ENCODE data around the gene MOB4. TPM values are rescaled to one million over a fixed set of nuclear protein-coding genes. Genes with fewer than 3 reads are reported as not detected.
A peak's percentile ranks its signal among the peaks of the same experiment; 100 is the strongest.
"Not testable (repeated sequence)": the region's sequence is repeated elsewhere in the genome, so short reads cannot be mapped to it uniquely, and the experiment has no call there.

MOB4 gene
- total and polyA plus RNA-seq, 2 experiments from 2014 or later: 26.4 to 96.4 TPM

DNA sequence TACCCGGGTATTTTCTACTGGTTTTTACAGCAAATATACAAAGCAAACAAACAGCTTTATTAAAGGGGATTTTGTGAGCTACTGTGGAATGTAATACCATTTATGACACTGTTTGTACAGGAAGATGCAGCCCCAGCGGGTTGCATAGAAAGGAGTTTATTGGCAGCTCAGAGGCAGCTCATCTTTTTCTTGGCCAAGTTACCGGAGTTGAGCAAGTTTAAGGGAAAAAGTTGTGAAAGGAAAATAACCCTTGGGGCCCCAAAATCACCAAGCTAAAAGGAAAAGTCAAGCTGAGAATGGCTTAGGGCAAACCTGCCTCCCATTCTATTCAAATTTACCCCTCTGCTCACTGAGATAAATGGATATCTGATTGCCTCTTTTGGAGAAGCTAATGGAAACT is 60.8 kb downstream of the MOB4 start:
- peak in 1 of 2 donors; percentile 87 for DNase-seq (ENCODE audit: low read depth in 1 of 2, low spot score in 1 of 2)
- H3K4me3 ChIP-seq: no peak overlapping the region
- no peaks in the 10 kb centered on the region for H3K4me1 ChIP-seq (ENCODE audit: low read depth)
- H3K27ac ChIP-seq: no peak overlapping the region
- H3K9me3 ChIP-seq (ENCODE audit: low read depth): no peaks in the 10 kb centered on the region
- TF ChIP-seq, protein P1, sequence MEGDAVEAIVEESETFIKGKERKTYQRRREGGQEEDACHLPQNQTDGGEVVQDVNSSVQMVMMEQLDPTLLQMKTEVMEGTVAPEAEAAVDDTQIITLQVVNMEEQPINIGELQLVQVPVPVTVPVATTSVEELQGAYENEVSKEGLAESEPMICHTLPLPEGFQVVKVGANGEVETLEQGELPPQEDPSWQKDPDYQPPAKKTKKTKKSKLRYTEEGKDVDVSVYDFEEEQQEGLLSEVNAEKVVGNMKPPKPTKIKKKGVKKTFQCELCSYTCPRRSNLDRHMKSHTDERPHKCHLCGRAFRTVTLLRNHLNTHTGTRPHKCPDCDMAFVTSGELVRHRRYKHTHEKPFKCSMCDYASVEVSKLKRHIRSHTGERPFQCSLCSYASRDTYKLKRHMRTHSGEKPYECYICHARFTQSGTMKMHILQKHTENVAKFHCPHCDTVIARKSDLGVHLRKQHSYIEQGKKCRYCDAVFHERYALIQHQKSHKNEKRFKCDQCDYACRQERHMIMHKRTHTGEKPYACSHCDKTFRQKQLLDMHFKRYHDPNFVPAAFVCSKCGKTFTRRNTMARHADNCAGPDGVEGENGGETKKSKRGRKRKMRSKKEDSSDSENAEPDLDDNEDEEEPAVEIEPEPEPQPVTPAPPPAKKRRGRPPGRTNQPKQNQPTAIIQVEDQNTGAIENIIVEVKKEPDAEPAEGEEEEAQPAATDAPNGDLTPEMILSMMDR (IDR thresholded peaks at IDR 0.05; ENCODE audit: low read depth, low read length): no peak
- no peaks in the 10 kb centered on the region for H3K36me3 ChIP-seq
- H3K27me3 ChIP-seq: no peaks in the 10 kb centered on the region

DNA sequence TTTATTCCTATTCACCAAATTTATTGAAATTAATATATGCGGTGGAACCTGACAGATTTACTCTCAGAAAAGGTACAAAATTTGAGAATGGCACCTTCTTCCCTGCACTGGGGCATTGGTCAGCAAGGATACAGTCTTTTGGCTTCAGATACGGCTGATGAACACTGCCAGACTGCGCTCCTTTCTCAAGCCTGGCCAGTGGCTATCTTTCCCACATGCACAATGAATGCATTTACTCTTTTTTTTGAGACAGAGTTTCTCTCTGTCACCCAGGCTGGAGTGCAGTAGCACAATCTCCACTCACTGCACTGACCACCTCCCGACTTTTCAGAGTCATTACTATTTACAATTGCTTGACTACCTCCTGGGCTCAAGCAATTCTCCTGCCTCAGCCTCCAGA is 61.6 kb downstream of the MOB4 start:
- Histone ChIP-seq H3K4me1 (ENCODE audit: low read depth) (no peaks in the 10 kb centered on the region), H3K27ac (no peak overlapping the region), H3K9me3 (ENCODE audit: low read depth) (no peaks in the 10 kb centered on the region), H3K27me3 (no peaks in the 10 kb centered on the region), H3K4me3 (no peak overlapping the region), H3K36me3 (no peaks in the 10 kb centered on the region)
- DNase-seq (ENCODE audit: low read depth in 1 of 2, low spot score in 1 of 2): no peak
- TF ChIP-seq, protein P1 (IDR thresholded peaks at IDR 0.05; ENCODE audit: low read depth, low read length): no peak

DNA sequence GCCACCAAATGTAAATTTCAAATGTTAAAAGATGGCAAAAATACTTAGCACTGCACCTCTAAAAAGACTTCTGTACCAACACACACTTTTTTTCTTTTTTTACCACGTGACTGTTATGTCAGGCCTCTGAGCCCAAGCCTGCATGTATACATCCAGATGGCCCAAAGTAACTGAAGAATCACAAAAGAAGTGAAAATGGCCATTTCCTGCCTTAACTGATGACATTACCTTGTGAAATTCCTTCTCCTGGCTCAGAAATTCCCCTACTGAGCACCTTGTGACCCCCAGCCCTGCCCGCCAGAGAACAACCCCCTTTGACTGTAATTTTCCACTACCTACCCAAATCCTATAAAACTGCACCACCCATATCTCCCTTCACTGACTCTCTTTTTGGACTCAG is 62.4 kb downstream of the MOB4 start:
- H3K4me3 ChIP-seq; H3K27me3 ChIP-seq; H3K27ac ChIP-seq; H3K36me3 ChIP-seq; H3K4me1 ChIP-seq (ENCODE audit: low read depth); H3K9me3 ChIP-seq (ENCODE audit: low read depth); DNase-seq (ENCODE audit: low read depth in 1 of 2, low spot score in 1 of 2): not testable (repeated sequence)

- not testable (repeated sequence) for H3K4me3 ChIP-seq; H3K9me3 ChIP-seq (ENCODE audit: low read depth); H3K27me3 ChIP-seq; H3K27ac ChIP-seq; H3K4me1 ChIP-seq (ENCODE audit: low read depth); H3K36me3 ChIP-seq
- DNase-seq (ENCODE audit: low read depth in 1 of 2, low spot score in 1 of 2): peak in 1 of 2 donors; percentile 33
These were observed 64.3 kb downstream of the MOB4 start for GRCh38 chr2:197580166-197580565.

DNA sequence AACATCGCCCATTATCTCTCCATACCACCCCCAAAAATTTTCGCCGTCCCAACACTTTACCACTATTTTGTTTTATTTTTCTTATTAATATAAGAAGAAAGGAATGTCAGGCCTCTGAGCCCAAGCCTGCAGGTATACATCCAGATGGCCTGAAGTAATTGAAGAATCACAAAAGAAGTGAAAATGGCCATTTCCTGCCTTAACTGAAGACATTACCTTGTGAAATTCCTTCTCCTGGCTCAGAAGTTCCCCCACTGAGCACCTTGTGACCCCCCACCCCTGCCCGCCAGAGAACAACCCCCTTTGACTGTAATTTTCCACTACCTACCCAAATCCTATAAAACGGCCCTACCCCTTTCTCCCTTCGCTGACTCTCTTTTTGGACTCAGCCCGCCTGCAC is 71.4 kb downstream of the MOB4 start:
- not testable (repeated sequence) for H3K4me3 ChIP-seq; H3K4me1 ChIP-seq (ENCODE audit: low read depth); H3K27me3 ChIP-seq; H3K9me3 ChIP-seq (ENCODE audit: low read depth); DNase-seq (ENCODE audit: low read depth in 1 of 2, low spot score in 1 of 2); H3K36me3 ChIP-seq; H3K27ac ChIP-seq

DNA sequence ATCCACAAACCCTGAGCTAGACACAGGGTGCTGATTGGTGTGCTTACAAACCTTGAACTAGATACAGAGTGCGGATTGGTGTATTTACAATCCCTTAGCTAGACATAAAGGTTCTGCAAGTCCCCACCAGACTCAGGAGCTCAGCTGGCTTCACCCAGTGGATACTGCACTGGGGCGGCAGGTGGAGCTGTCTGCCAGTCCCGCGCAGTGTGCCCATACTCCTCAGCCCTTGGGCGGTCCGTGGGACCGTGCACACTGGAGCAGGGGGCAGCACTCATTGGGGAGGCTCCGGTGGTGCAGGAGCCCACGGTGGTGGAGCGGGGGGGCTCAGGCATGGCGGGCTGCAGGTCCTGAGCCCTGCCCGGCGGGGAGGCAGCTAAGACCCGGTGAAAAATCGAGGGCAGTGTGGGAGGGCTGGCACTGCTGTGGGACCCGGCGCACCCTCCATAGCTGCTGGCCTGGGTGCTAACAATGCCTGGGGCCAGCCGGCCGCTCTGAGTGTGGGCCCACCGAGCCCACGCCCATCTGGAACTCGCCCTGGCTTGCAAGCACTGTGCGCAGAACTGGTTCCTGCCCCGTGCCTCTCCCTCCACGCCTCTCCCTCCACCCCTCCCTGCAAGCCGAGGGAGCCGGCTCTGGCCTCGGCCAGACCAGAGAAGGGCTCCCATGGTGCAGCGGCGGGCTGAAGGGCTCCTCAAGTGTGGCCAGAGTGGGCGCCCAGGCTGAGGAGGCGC is 75.6 kb downstream of the MOB4 start:
- DNase-seq (ENCODE audit: low read depth in 1 of 2, low spot score in 1 of 2): no peak
- no peaks in the 10 kb centered on the region for H3K9me3 ChIP-seq (ENCODE audit: low read depth)

DNA sequence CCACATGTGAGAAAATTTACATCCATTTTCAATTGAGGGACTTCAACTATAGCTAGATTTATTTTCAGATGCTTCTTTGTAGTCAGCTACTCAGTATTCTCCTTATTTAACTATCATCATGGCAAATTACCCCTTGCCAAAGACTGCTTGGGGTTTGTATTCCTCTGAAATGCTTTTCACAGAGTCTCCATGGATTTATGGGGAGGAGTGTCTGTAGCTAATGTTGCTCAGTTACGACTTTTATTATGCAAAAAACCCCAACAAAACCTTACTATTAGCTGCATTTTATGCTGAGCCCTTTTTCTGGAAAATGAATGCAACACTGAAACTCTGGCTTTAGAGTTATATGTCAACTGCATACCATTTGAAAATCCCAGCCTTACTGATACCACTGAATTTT is 80.9 kb downstream of the MOB4 start:
- Histone ChIP-seq H3K9me3 (ENCODE audit: low read depth) (no peaks in the 10 kb centered on the region), H3K4me1 (ENCODE audit: low read depth) (no peaks in the 10 kb centered on the region), H3K27me3 (no peaks in the 10 kb centered on the region), H3K4me3 (no peak overlapping the region), H3K36me3 (no peaks in the 10 kb centered on the region), H3K27ac (no peak overlapping the region)
- DNase-seq (ENCODE audit: low read depth in 1 of 2, low spot score in 1 of 2): no peak
- TF ChIP-seq, protein P1 (IDR thresholded peaks at IDR 0.05; ENCODE audit: low read depth, low read length): no peak

More for the DNA sequence above, 75.6 kb downstream of the MOB4 start:
- no peak overlapping the region for H3K4me3 ChIP-seq
- no peak overlapping the region for H3K27ac ChIP-seq
- no peaks in the 10 kb centered on the region for H3K4me1 ChIP-seq (ENCODE audit: low read depth)
- TF ChIP-seq, protein P1 (IDR thresholded peaks at IDR 0.05; ENCODE audit: low read depth, low read length): no peak
- H3K27me3 ChIP-seq: no peaks in the 10 kb centered on the region
- H3K36me3 ChIP-seq: no peaks in the 10 kb centered on the region
